ENCODE measurements around the gene GINS2. TPM values are rescaled to one million over a fixed set of nuclear protein-coding genes. Genes with fewer than 3 reads are reported as not detected.

Gene GINS2
- total RNA-seq, 1 experiment from 2014 or later: 25.2 TPM

- Mint-ChIP-seq H3K4me3 (ENCODE audit: low read depth, unreplicated experiment) (no peak overlapping the region), H3K4me1 (ENCODE audit: low read depth, unreplicated experiment) (no peaks in the 10 kb centered on the region), H3K27me3 (ENCODE audit: unreplicated experiment) (peaks cover 9% of the 10 kb centered on the region), H3K27ac (ENCODE audit: unreplicated experiment) (no peak overlapping the region), H3K9me3 (ENCODE audit: low read depth, unreplicated experiment) (no peaks in the 10 kb centered on the region), H3K36me3 (ENCODE audit: insufficient read depth, unreplicated experiment) (no peaks in the 10 kb centered on the region)
- CTCF ChIA-PET: no interaction called here
- DNase-seq: no peak
- no TSS peak for BruUV-seq (replicated peaks)
- intact Hi-C loops (cut with micrococcal nuclease; ENCODE audit: unreplicated experiment): loop anchor here (10.0 kb wide), 1 partner anchor 316 kb away; no protein-coding TSS in a partner anchor
- no peak for TF ChIP-seq CTCF (IDR thresholded peaks at IDR 0.05; ENCODE audit: unreplicated experiment)
Observed at GRCh38 chr16:85710732-85711131, 22.0 kb upstream of the GINS2 start.

GRCh38 chr16:85709766-85710585 lies 21.2 kb upstream of the GINS2 start:
- no peak for TF ChIP-seq CTCF (IDR thresholded peaks at IDR 0.05; ENCODE audit: unreplicated experiment)
- no peaks in the 10 kb centered on the region for H3K36me3 Mint-ChIP-seq (ENCODE audit: insufficient read depth, unreplicated experiment)
- H3K27ac Mint-ChIP-seq (ENCODE audit: unreplicated experiment): no peak overlapping the region
- H3K27me3 Mint-ChIP-seq (ENCODE audit: unreplicated experiment): peaks cover 2% of the 10 kb centered on the region
- H3K9me3 Mint-ChIP-seq (ENCODE audit: low read depth, unreplicated experiment): no peaks in the 10 kb centered on the region
- CTCF ChIA-PET: interaction anchor here (0.6 kb wide), 1 partner anchor 17 kb away, joined by 3 read pairs; no protein-coding TSS in a partner anchor
- intact Hi-C loops (cut with micrococcal nuclease; ENCODE audit: unreplicated experiment): loop anchor here (10.0 kb wide), 1 partner anchor 315 kb away; no protein-coding TSS in a partner anchor
- no TSS peak for BruUV-seq (replicated peaks)
- no peaks in the 10 kb centered on the region for H3K4me1 Mint-ChIP-seq (ENCODE audit: low read depth, unreplicated experiment)
- no peak for DNase-seq
- no peak overlapping the region for H3K4me3 Mint-ChIP-seq (ENCODE audit: low read depth, unreplicated experiment)

GRCh38 chr16:85708338-85708737 lies 19.6 kb upstream of the GINS2 start:
- Mint-ChIP-seq H3K27ac (ENCODE audit: unreplicated experiment) (no peak overlapping the region), H3K4me1 (ENCODE audit: low read depth, unreplicated experiment) (no peaks in the 10 kb centered on the region), H3K27me3 (ENCODE audit: unreplicated experiment) (no peaks in the 10 kb centered on the region), H3K4me3 (ENCODE audit: low read depth, unreplicated experiment) (no peak overlapping the region), H3K9me3 (ENCODE audit: low read depth, unreplicated experiment) (no peaks in the 10 kb centered on the region), H3K36me3 (ENCODE audit: insufficient read depth, unreplicated experiment) (no peaks in the 10 kb centered on the region)
- DNase-seq: no peak
- intact Hi-C loops (cut with micrococcal nuclease; ENCODE audit: unreplicated experiment): no loop called here
- no peak for TF ChIP-seq CTCF (IDR thresholded peaks at IDR 0.05; ENCODE audit: unreplicated experiment)
- BruUV-seq (replicated peaks): no TSS peak
- CTCF ChIA-PET: no interaction called here

- no peak overlapping the region for H3K4me3 Mint-ChIP-seq (ENCODE audit: low read depth, unreplicated experiment)
- intact Hi-C loops (cut with micrococcal nuclease; ENCODE audit: unreplicated experiment): no loop called here
- no peaks in the 10 kb centered on the region for H3K4me1 Mint-ChIP-seq (ENCODE audit: low read depth, unreplicated experiment)
- H3K27ac Mint-ChIP-seq (ENCODE audit: unreplicated experiment): no peak overlapping the region
- no peaks in the 10 kb centered on the region for H3K27me3 Mint-ChIP-seq (ENCODE audit: unreplicated experiment)
- CTCF ChIA-PET: no interaction called here
- H3K36me3 Mint-ChIP-seq (ENCODE audit: insufficient read depth, unreplicated experiment): no peaks in the 10 kb centered on the region
- TF ChIP-seq CTCF (IDR thresholded peaks at IDR 0.05; ENCODE audit: unreplicated experiment): no peak
- no peak for DNase-seq
- H3K9me3 Mint-ChIP-seq (ENCODE audit: low read depth, unreplicated experiment): no peaks in the 10 kb centered on the region
- BruUV-seq (replicated peaks): no TSS peak
Observed at GRCh38 chr16:85707528-85708095, 18.9 kb upstream of the GINS2 start.

All from Calu3 (cell line).